GM23338 (cell line): Measurements from ENCODE around the gene FAM13A. TPM values are rescaled to one million over a fixed set of nuclear protein-coding genes. Genes with fewer than 3 reads are reported as not detected.

Source experiments
- CREB1 ChIP-seq: fragments of 250-450 bp; sonication (Bioruptor Pico); IDR thresholded peaks from 2 replicates; pipeline ENCODE4 v1.5.0; 2020; ENCODE audit warnings: low read depth, mild to moderate bottlenecking, moderate library complexity
- EZH2 ChIP-seq: fragments of 200-600 bp; sonication (generic); IDR thresholded peaks from one replicate; pipeline ENCODE4 v1.8.0; 2017; ENCODE audit warnings: antibody characterized with exemption, mild to moderate bottlenecking, low read depth; ENCODE audit not compliant: unreplicated experiment
- EZH2phosphoT487 ChIP-seq: fragments of 200-600 bp; sonication (generic); IDR thresholded peaks from one replicate; pipeline ENCODE4 v1.8.1; 2018; ENCODE audit warnings: antibody characterized with exemption; ENCODE audit not compliant: unreplicated experiment
- NANOG ChIP-seq: IDR thresholded peaks from 2 replicates; pipeline ENCODE4 v1.6.1; 2016; ENCODE audit warnings: antibody characterized with exemption, borderline replicate concordance
- POLR2AphosphoS5 ChIP-seq: IDR thresholded peaks from 2 replicates; pipeline ENCODE4 v1.6.1; 2016; ENCODE audit warnings: antibody characterized with exemption, low read depth
- ZNF114 ChIP-seq: fragments of 250-450 bp; sonication (Bioruptor Pico); IDR thresholded peaks from 2 replicates; pipeline ENCODE4 v1.5.0; 2020; ENCODE audit warnings: mild to moderate bottlenecking, moderate library complexity
- ZNF462 ChIP-seq: fragments of 250-450 bp; sonication (Bioruptor Pico); IDR thresholded peaks from 2 replicates; pipeline ENCODE4 v1.5.0; 2020; ENCODE audit warnings: mild to moderate bottlenecking, moderate library complexity
- polyA plus RNA-seq: library from polyadenylated mRNA; unstranded; fragments of >200 nt; fragmentation: Nextera tagmentation; extraction: Ambion mirVana; gene quantifications from 2 replicates; pipeline ENCODE4 v1.2.1, GENCODE V29; 2016
- total RNA-seq: library from RNA; depleted of rRNA; stranded (reverse); fragments of >200 nt; shearing (Covaris generic); gene quantifications from 2 replicates; pipeline ENCODE4 v1.2.3, GENCODE V29; 2014
- TF ChIP-seq, protein P1 (sequence below): IDR thresholded peaks from 2 replicates; pipeline ENCODE4 v1.6.1; 2016; ENCODE audit warnings: antibody characterized with exemption
- TF ChIP-seq, protein P2 (sequence below): IDR thresholded peaks from one replicate; pipeline ENCODE4 v1.6.1; 2018; ENCODE audit warnings: antibody characterized with exemption; ENCODE audit not compliant: unreplicated experiment

Gene FAM13A
- total and polyA plus RNA-seq, 2 experiments from 2014 or later, result 13.9 to 28.4 TPM

DNA sequence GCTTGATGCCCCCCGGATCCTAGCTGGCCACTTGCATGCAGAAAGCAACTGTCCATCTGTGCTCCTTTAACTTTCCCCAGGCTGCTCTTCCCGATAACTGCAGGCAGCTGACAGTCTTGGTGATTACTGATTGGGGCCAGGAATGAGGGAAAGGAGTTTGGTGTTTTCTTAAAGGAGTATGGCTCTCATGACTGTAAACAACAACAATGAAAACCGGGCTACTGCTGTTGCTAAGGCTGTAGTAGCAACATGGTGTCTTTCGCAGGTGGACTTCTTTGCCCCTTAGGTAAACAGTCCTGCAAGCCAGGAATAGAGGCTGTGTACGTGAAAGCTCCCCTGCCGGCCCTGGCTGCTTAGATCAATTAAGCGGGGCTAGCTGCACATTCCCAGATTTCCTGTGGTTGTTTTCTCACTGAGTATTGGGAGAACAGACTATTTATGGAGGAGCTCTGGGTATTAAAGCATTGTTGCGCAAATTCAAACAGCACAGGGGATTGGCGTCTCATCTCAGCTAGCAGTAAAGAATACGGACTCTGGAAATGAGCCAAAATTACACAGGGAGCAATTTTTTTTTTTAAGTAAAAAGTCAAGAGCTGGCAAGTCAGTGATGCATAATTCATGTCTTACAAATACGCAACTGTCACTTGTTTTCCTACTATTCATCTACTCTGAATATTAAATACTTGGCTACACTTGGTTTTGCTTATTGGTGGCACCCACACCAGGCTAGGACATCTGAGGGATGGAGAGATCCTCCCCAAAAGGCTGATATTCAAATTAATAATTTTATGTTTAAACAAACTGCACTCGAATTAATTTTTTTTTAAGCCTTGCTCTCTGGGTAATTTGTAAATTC, 297.7 kb downstream of the FAM13A start (continued):
- TF ChIP-seq ZNF462 (CRISPR knock-in tag) (no peak), ZNF114 (CRISPR knock-in tag) (no peak), POLR2AphosphoS5 (no peak), EZH2 (no peak), EZH2phosphoT487 (no peak), NANOG (no peak), CREB1 (CRISPR knock-in tag) (no peak)
- TF ChIP-seq, protein P1, sequence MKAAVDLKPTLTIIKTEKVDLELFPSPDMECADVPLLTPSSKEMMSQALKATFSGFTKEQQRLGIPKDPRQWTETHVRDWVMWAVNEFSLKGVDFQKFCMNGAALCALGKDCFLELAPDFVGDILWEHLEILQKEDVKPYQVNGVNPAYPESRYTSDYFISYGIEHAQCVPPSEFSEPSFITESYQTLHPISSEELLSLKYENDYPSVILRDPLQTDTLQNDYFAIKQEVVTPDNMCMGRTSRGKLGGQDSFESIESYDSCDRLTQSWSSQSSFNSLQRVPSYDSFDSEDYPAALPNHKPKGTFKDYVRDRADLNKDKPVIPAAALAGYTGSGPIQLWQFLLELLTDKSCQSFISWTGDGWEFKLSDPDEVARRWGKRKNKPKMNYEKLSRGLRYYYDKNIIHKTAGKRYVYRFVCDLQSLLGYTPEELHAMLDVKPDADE, result no peak
- TF ChIP-seq, protein P2, sequence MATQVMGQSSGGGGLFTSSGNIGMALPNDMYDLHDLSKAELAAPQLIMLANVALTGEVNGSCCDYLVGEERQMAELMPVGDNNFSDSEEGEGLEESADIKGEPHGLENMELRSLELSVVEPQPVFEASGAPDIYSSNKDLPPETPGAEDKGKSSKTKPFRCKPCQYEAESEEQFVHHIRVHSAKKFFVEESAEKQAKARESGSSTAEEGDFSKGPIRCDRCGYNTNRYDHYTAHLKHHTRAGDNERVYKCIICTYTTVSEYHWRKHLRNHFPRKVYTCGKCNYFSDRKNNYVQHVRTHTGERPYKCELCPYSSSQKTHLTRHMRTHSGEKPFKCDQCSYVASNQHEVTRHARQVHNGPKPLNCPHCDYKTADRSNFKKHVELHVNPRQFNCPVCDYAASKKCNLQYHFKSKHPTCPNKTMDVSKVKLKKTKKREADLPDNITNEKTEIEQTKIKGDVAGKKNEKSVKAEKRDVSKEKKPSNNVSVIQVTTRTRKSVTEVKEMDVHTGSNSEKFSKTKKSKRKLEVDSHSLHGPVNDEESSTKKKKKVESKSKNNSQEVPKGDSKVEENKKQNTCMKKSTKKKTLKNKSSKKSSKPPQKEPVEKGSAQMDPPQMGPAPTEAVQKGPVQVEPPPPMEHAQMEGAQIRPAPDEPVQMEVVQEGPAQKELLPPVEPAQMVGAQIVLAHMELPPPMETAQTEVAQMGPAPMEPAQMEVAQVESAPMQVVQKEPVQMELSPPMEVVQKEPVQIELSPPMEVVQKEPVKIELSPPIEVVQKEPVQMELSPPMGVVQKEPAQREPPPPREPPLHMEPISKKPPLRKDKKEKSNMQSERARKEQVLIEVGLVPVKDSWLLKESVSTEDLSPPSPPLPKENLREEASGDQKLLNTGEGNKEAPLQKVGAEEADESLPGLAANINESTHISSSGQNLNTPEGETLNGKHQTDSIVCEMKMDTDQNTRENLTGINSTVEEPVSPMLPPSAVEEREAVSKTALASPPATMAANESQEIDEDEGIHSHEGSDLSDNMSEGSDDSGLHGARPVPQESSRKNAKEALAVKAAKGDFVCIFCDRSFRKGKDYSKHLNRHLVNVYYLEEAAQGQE, result no peak
